NT2/D1 (cell line): ENCODE measurements around the gene SETMAR.
"Not testable (repeated sequence)": the region's sequence is repeated elsewhere in the genome, so short reads cannot be mapped to it uniquely, and the experiment has no call there.

Experiments
- DNase-seq: peaks from one replicate; pipeline ENCODE4 v3.0.0-alpha.2; 2011; ENCODE audit warnings: low read depth, low spot score
- H3K27me3 ChIP-seq: 2 replicates; pipeline ENCODE4 v1.6.0; 2011; ENCODE audit warnings: mild to moderate bottlenecking; ENCODE audit not compliant: insufficient read length, insufficient read depth
- H3K36me3 ChIP-seq: 2 replicates; pipeline ENCODE4 v1.6.1; 2011; ENCODE audit warnings: mild to moderate bottlenecking, low read length, mixed read lengths; ENCODE audit not compliant: insufficient read depth, insufficient read length
- H3K4me1 ChIP-seq: 2 replicates; pipeline ENCODE4 v1.5.1; 2011; ENCODE audit not compliant: insufficient read depth, insufficient read length
- H3K4me3 ChIP-seq: 2 replicates; pipeline ENCODE4 v1.5.1; 2011; ENCODE audit warnings: low read depth; ENCODE audit not compliant: insufficient read length
- H3K9ac ChIP-seq: 2 replicates; pipeline ENCODE4 v1.6.0; 2011; ENCODE audit warnings: low read depth; ENCODE audit not compliant: insufficient read length
- H3K9me3 ChIP-seq: 2 replicates; pipeline ENCODE4 v1.5.1; 2011; ENCODE audit warnings: mild to moderate bottlenecking, low read length; ENCODE audit not compliant: insufficient read depth
- SUZ12 ChIP-seq: IDR thresholded peaks from 2 replicates; pipeline ENCODE4 v1.6.1; 2011; ENCODE audit not compliant: insufficient read length, insufficient read depth; ENCODE audit errors: extremely low read depth
- YY1 ChIP-seq: IDR thresholded peaks from 2 replicates; pipeline ENCODE4 v1.6.1; 2011; ENCODE audit not compliant: insufficient read length, insufficient read depth
- ZNF274 ChIP-seq: IDR thresholded peaks from 2 replicates; pipeline ENCODE4 v1.6.1; 2011; ENCODE audit warnings: mild to moderate bottlenecking, low read depth, low read length

Gene SETMAR

DNA sequence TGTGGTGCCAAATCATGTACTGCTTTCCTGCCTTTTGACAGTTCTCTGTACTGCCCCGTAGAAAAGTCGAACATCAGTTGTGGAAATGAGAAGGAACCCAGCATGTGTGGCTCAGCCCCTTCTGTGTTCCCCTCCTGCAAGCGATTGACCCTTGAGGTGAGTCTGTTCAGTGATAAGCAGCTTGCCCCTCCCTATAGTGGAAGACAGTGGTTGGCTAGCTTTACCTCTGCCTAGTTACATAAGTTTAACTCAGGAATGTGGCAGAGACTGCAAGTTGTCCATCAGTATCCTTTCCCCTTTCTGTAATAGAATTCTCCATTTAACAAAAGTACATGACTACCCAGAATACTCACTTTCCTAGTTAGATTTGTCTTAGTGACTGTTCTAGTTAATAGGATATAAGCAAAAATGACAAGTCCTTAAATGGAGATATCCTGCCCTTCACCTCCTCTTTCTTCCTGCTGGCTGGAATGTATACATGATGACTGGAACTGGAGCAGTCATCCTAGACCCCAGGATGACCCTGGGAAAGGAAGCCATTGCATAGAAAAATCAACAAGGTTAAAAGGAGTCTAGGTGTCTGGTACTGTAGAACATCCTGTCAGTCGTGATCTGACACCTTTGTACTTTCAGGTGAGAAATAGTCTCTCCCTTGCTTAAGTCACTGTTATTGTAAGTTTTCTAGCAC, 10.6 kb downstream of the SETMAR start:
- H3K4me3 ChIP-seq = no peak overlapping the region
- H3K9me3 ChIP-seq = no peaks in the 10 kb centered on the region
- peaks cover 36% of the 10 kb centered on the region for H3K36me3 ChIP-seq
- H3K9ac ChIP-seq = no peak overlapping the region
- TF ChIP-seq ZNF274 (no peak), SUZ12 (no peak), YY1 (no peak)
- no peaks in the 10 kb centered on the region for H3K4me1 ChIP-seq
- DNase-seq = no peak
- no peaks in the 10 kb centered on the region for H3K27me3 ChIP-seq

DNA sequence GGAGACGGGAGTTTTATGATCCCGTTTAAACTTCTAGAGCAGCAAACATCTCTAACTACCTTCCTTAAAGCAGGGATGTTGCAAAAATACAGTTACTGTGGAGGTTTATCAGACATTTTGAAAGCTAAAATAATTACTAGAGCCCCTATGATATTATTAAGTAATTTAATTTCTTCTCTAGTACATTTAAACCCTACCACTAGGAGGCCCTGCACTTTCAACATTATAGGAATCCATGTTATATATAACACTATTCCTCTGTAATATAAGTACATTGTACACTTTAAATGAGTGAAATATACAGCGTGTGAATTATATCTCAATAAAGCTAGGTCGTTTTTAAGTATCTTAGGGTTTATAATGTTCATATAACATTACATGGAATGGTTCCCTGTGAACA, 11.5 kb downstream of the SETMAR start:
- no peak for TF ChIP-seq YY1
- TF ChIP-seq SUZ12 = no peak
- TF ChIP-seq ZNF274 = no peak
- Histone ChIP-seq H3K4me3 (no peak overlapping the region), H3K9ac (no peak overlapping the region), H3K36me3 (peaks cover 36% of the 10 kb centered on the region), H3K27me3 (no peaks in the 10 kb centered on the region), H3K4me1 (no peaks in the 10 kb centered on the region), H3K9me3 (no peaks in the 10 kb centered on the region)
- DNase-seq = no peak

DNA sequence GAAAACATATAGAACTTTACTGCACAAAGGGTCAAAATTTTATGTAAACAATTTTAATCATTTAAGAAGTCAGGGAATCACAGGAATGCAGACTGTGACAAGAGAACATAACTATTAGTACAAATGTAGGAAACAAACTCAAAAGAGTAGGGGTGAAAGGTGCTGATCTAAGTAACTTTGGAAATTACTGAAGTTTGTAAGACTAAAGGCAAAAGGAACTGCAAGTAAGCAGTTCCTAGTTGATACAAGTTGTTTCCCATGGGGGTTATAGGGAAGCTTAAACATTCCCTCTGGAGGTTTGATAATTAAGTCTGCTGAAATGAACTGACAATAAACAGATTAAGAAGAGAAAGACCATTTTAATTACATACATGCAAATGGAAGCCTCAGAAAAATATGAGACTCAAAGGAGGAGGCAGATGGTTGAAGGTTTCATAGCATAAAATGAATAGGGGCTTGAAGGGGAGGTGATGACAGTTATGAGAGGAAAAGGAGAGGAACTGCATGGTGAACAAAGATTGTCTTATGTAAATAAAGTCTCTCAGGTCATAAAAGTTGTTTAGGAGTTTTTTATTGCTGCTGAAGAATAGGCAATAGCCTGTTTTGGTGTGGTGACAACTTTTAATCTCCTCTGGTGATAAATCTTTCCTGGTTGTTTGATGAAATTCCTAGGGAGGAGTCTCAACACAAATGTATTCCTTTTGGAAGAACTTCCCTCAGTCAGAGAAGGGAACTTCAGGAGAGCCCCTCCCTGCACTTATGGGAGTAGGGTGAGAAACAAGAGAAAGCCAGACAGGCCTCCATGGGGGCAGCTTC, 17.1 kb downstream of the SETMAR start:
- H3K4me3 ChIP-seq = no peak overlapping the region
- peaks cover 11% of the 10 kb centered on the region for H3K36me3 ChIP-seq
- no peak for DNase-seq
- H3K4me1 ChIP-seq = no peaks in the 10 kb centered on the region
- H3K27me3 ChIP-seq = no peaks in the 10 kb centered on the region
- TF ChIP-seq ZNF274 (no peak), YY1 (no peak), SUZ12 (no peak)
- no peak overlapping the region for H3K9ac ChIP-seq
- H3K9me3 ChIP-seq = no peaks in the 10 kb centered on the region

DNA sequence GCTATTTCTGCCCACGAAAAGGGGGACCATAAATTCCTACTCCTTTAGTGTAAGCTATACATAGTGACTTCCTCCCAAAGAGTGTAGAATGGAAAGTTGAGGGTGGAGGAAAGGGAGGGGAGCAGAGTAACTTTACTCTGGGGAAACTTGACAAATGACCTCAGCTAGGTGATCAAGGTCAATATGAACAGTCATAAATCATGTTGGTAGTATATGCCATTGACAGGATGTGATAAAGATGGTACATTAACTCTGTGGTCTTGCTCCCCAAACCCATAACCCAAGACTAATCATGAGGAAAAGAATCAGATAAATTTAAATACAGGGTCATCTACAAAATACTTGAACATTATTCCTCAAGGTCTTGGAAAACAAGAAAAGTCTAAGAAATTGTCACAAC, 18.6 kb downstream of the SETMAR start:
- no peaks in the 10 kb centered on the region for H3K27me3 ChIP-seq
- no peak overlapping the region for H3K4me3 ChIP-seq
- no peak overlapping the region for H3K9ac ChIP-seq
- no peaks in the 10 kb centered on the region for H3K4me1 ChIP-seq
- peaks cover 3% of the 10 kb centered on the region for H3K9me3 ChIP-seq
- no peak for DNase-seq
- TF ChIP-seq ZNF274 (no peak), YY1 (no peak), SUZ12 (no peak)
- peaks cover 3% of the 10 kb centered on the region for H3K36me3 ChIP-seq

DNA sequence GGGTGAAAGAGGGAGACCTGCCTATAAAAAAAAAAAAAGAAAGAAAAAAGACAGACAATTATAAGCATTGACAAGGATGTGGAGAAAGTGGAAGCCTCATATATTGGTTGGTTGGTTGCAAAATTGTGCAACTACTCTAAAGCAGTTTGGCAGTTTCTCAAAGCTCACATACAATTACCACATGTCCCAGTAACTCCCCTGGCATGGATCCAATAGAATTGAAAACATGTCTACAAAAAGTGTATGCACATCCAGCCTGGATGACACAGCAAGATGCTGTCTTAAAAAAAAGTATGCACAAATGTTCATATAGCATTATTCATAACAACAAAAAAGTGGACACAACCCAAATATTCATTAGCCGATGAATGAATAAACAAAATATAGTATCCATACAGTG, 19.5 kb downstream of the SETMAR start:
- Histone ChIP-seq H3K36me3 (no peaks in the 10 kb centered on the region), H3K9ac (no peak overlapping the region), H3K4me3 (no peak overlapping the region), H3K4me1 (no peaks in the 10 kb centered on the region), H3K27me3 (no peaks in the 10 kb centered on the region), H3K9me3 (peaks cover 12% of the 10 kb centered on the region)
- DNase-seq = no peak
- no peak for TF ChIP-seq SUZ12
- no peak for TF ChIP-seq ZNF274
- TF ChIP-seq YY1 = no peak

DNA sequence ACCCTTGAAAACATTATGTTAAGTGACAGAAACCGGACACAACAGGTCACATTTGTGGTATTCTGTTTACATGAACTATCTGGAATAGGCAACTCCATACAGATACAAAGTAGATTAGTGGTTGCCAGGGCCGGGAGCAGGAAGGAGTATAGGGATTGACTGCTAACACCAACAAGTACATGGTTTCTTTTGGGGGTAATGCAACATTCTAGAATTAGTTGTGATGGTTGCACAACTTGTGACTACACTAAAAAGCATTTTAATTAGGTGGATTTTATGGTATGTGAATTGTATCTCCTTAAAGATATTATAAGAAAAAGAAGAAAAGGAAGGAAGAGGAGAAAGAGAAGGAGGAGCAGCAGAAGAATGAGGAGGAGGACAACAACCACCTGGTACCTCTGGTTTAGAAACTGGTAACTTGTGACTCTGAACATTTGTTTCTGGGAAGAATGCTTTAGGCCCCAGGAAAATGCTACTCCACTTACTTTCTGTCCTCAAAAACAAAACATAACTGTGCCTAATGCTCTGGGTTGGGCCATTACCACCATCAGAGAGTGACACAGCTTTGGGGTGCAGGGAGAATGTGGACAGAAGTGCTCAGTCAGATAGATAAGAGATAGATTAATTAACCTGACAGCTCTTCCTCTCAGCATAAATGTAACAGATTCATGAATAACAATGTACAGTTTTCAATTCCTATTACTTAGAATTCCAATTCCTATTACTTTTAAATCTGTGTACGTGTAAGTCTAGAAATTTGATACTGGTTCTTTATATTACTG, 20.3 kb downstream of the SETMAR start:
- peaks cover 20% of the 10 kb centered on the region for H3K9me3 ChIP-seq
- H3K27me3 ChIP-seq = no peaks in the 10 kb centered on the region
- no peak overlapping the region for H3K9ac ChIP-seq
- no peaks in the 10 kb centered on the region for H3K4me1 ChIP-seq
- DNase-seq = no peak
- H3K36me3 ChIP-seq = no peaks in the 10 kb centered on the region
- H3K4me3 ChIP-seq = no peak overlapping the region
- no peak for TF ChIP-seq SUZ12
- no peak for TF ChIP-seq YY1
- no peak for TF ChIP-seq ZNF274

DNA sequence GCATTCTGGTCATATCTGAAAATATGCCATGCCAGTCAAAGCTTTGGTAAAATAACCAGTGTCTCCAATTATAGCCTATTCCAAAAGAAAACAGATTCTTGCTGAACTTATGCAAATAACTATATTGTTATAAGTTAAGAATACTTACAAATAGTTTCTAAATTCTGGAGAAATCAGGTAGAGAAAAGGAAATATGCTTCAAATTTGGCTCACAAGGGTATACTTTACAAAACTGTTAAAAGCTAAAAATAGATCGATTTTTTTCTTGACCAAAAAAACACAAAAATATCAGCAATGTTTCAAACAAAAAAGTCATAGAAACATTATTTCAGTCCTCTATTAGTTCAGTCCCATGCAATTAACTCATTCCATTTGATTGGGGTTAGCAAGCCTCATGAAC, 23.7 kb downstream of the SETMAR start:
- H3K4me1 ChIP-seq = no peaks in the 10 kb centered on the region
- no peak for DNase-seq
- no peak overlapping the region for H3K9ac ChIP-seq
- H3K9me3 ChIP-seq = peaks cover 52% of the 10 kb centered on the region
- no peaks in the 10 kb centered on the region for H3K36me3 ChIP-seq
- no peak for TF ChIP-seq YY1
- TF ChIP-seq ZNF274 = no peak
- TF ChIP-seq SUZ12 = no peak
- H3K27me3 ChIP-seq = no peaks in the 10 kb centered on the region
- H3K4me3 ChIP-seq = no peak overlapping the region

DNA sequence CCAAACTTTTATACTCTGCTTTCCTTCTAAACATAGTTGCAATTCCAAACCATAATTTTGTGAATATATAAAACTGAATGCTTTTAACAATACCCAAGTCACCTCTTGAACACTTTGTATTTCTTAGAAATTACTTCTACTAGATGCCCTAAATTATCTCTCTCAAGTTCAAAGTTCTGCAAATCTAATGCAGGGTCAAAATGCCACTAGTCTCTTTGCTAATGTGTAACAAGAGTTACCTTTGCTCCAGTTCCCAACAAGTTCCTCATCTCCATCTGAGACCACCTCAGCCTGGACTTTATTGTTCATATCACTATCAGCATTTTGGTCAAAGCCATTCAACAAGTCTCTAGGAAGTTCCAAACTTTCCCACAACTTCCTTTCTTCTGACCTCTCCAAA, 26.6 kb downstream of the SETMAR start:
- not testable (repeated sequence) for DNase-seq, H3K36me3 ChIP-seq, H3K27me3 ChIP-seq, H3K4me1 ChIP-seq, H3K9ac ChIP-seq, H3K4me3 ChIP-seq
- H3K9me3 ChIP-seq = peaks cover 52% of the 10 kb centered on the region
